ENCODE results near the gene SLC15A1.

The SLC15A1 gene

DNA sequence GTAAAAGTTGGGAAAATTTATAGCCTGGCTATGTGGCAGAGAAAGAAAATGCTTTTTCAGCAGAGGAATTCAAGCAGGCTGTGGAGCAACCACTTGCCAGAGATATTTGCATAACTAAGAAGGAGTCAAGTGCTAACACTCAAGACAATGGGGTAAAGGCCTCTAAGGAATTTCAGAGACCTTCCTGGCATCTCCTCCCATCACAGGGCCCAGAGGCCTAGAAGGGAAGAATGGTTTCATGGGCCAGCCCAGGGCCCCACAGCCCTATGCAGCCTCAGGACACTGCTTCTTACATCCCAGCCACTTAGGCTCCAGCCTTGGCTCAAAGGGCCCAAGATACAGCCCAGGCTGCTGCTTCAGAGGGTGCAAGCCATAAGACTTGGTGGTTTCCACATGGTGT lies 14.3 kb downstream of the SLC15A1 start:
- Histone ChIP-seq H3F3A (ENCODE audit: insufficient read depth, low read length) (no peaks in the 10 kb centered on the region), H2AFZ (ENCODE audit: low read length) (no peak overlapping the region), H3K79me2 (ENCODE audit: low read length) (no peaks in the 10 kb centered on the region), H3K4me2 (ENCODE audit: low read depth, low read length) (no peak overlapping the region), H3K9me3 (replicated peaks; ENCODE audit: insufficient read depth, low read length) (no peaks in the 10 kb centered on the region), H3K9ac (ENCODE audit: low read length) (no peak overlapping the region), H3K9me2 (replicated peaks; ENCODE audit: insufficient read depth, low read length) (no peaks in the 10 kb centered on the region), H3K4me3 (ENCODE audit: low read length) (no peak overlapping the region), H3K4me1 (ENCODE audit: low read length) (no peaks in the 10 kb centered on the region), H3K27ac (ENCODE audit: low read length) (no peak overlapping the region), H3K27me3 (replicated peaks; ENCODE audit: insufficient read depth, low read length) (no peaks in the 10 kb centered on the region), H4K20me1 (ENCODE audit: insufficient read depth, low read length) (no peaks in the 10 kb centered on the region), H3K36me3 (replicated peaks; ENCODE audit: insufficient read depth, low read length) (no peaks in the 10 kb centered on the region)
- TF ChIP-seq EZH2phosphoT487 (IDR thresholded peaks at IDR 0.05; ENCODE audit: low read length) = no peak
- no peak for TF ChIP-seq EZH2 (optimal IDR thresholded peaks at IDR 0.05; ENCODE audit: low read depth, low read length)
- TF ChIP-seq, protein P1, sequence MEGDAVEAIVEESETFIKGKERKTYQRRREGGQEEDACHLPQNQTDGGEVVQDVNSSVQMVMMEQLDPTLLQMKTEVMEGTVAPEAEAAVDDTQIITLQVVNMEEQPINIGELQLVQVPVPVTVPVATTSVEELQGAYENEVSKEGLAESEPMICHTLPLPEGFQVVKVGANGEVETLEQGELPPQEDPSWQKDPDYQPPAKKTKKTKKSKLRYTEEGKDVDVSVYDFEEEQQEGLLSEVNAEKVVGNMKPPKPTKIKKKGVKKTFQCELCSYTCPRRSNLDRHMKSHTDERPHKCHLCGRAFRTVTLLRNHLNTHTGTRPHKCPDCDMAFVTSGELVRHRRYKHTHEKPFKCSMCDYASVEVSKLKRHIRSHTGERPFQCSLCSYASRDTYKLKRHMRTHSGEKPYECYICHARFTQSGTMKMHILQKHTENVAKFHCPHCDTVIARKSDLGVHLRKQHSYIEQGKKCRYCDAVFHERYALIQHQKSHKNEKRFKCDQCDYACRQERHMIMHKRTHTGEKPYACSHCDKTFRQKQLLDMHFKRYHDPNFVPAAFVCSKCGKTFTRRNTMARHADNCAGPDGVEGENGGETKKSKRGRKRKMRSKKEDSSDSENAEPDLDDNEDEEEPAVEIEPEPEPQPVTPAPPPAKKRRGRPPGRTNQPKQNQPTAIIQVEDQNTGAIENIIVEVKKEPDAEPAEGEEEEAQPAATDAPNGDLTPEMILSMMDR (IDR thresholded peaks at IDR 0.05; ENCODE audit: low read length) = no peak
- no peak for DNase-seq

DNA sequence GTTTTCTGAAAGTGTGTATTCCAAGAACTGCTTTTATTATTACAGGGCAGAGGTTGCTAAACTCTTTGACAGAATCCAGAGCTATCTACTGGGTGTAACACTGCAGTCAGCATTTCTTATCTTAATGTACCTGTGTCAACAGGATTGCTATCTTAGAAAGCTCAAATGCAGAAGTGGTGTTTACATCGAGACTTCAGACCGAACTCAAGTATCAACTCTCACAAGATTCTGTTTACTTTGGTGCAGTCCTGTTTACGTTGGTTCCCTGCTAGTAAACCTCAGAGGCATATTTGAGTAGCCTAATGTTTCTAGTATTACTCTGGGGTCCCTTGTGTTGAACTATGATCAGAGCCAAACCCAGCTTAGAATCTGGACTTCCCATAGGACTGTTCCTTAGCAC lies 20.5 kb downstream of the SLC15A1 start:
- Histone ChIP-seq H3K79me2 (ENCODE audit: low read length) (no peaks in the 10 kb centered on the region), H3K9me3 (replicated peaks; ENCODE audit: insufficient read depth, low read length) (no peaks in the 10 kb centered on the region), H3K4me1 (ENCODE audit: low read length) (no peaks in the 10 kb centered on the region), H2AFZ (ENCODE audit: low read length) (no peak overlapping the region), H4K20me1 (ENCODE audit: insufficient read depth, low read length) (no peaks in the 10 kb centered on the region), H3K27ac (ENCODE audit: low read length) (no peak overlapping the region), H3K36me3 (replicated peaks; ENCODE audit: insufficient read depth, low read length) (no peaks in the 10 kb centered on the region), H3K9ac (ENCODE audit: low read length) (no peak overlapping the region), H3K27me3 (replicated peaks; ENCODE audit: insufficient read depth, low read length) (no peaks in the 10 kb centered on the region), H3K4me2 (ENCODE audit: low read depth, low read length) (no peak overlapping the region), H3F3A (ENCODE audit: insufficient read depth, low read length) (no peaks in the 10 kb centered on the region), H3K9me2 (replicated peaks; ENCODE audit: insufficient read depth, low read length) (no peaks in the 10 kb centered on the region), H3K4me3 (ENCODE audit: low read length) (no peak overlapping the region)
- DNase-seq = no peak
- TF ChIP-seq, protein P1 (IDR thresholded peaks at IDR 0.05; ENCODE audit: low read length) = no peak
- TF ChIP-seq EZH2phosphoT487 (IDR thresholded peaks at IDR 0.05; ENCODE audit: low read length) (no peak), EZH2 (optimal IDR thresholded peaks at IDR 0.05; ENCODE audit: low read depth, low read length) (no peak)

- no peaks in the 10 kb centered on the region for H3K9me3 ChIP-seq (replicated peaks; ENCODE audit: insufficient read depth, low read length)
- H3K9me2 ChIP-seq (replicated peaks; ENCODE audit: insufficient read depth, low read length) = no peaks in the 10 kb centered on the region
- H3K27ac ChIP-seq (ENCODE audit: low read length) = no peak overlapping the region
- H3K4me3 ChIP-seq (ENCODE audit: low read length) = no peak overlapping the region
- no peak overlapping the region for H3K9ac ChIP-seq (ENCODE audit: low read length)
- no peaks in the 10 kb centered on the region for H3F3A ChIP-seq (ENCODE audit: insufficient read depth, low read length)
- H3K36me3 ChIP-seq (replicated peaks; ENCODE audit: insufficient read depth, low read length) = no peaks in the 10 kb centered on the region
- DNase-seq = no peak
- H2AFZ ChIP-seq (ENCODE audit: low read length) = no peak overlapping the region
- H3K27me3 ChIP-seq (replicated peaks; ENCODE audit: insufficient read depth, low read length) = no peaks in the 10 kb centered on the region
- H3K4me2 ChIP-seq (ENCODE audit: low read depth, low read length) = no peak overlapping the region
- H3K79me2 ChIP-seq (ENCODE audit: low read length) = no peaks in the 10 kb centered on the region
- no peaks in the 10 kb centered on the region for H3K4me1 ChIP-seq (ENCODE audit: low read length)
- no peaks in the 10 kb centered on the region for H4K20me1 ChIP-seq (ENCODE audit: insufficient read depth, low read length)
- TF ChIP-seq, protein P1 (IDR thresholded peaks at IDR 0.05; ENCODE audit: low read length) = no peak
- TF ChIP-seq EZH2 (optimal IDR thresholded peaks at IDR 0.05; ENCODE audit: low read depth, low read length) = no peak
- TF ChIP-seq EZH2phosphoT487 (IDR thresholded peaks at IDR 0.05; ENCODE audit: low read length) = no peak
These were observed 21.4 kb downstream of the SLC15A1 start for GRCh38 chr13:98731038-98731437.

Data from MM.1S (cell line).